IPS-15b (cell line): ENCODE data around the gene DEFB127.
"Not testable (repeated sequence)": the region's sequence is repeated elsewhere in the genome, so short reads cannot be mapped to it uniquely, and the experiment has no call there.

Experiments
- H3K27me3 ChIP-seq: one replicate; pipeline ENCODE4 v1.6.1; 2013; ENCODE audit warnings: low read length; ENCODE audit not compliant: control insufficient read depth, insufficient read depth
- H3K36me3 ChIP-seq: one replicate; pipeline ENCODE4 v1.6.1; 2013; ENCODE audit warnings: low read length; ENCODE audit not compliant: control insufficient read depth, insufficient read depth
- H3K4me1 ChIP-seq: one replicate; pipeline ENCODE4 v1.6.1; 2013; ENCODE audit warnings: mild to moderate bottlenecking, low read length; ENCODE audit not compliant: control insufficient read depth, insufficient read depth
- H3K4me3 ChIP-seq: one replicate; pipeline ENCODE4 v1.5.1; 2013; ENCODE audit warnings: low read depth, low read length
- H3K9ac ChIP-seq: one replicate; pipeline ENCODE4 v1.6.1; 2013; ENCODE audit warnings: low read depth, mild to moderate bottlenecking, low read length
- H3K9me3 ChIP-seq: one replicate; pipeline ENCODE4 v1.6.1; 2013; ENCODE audit warnings: mild to moderate bottlenecking, low read length; ENCODE audit not compliant: control insufficient read depth, insufficient read depth

The DEFB127 gene

GRCh38 chr20:157154-157553, at the start of gene DEFB127:
Gene DEFB127 (plus strand): TSS chr20:157454. CDS start chr20:157545, 91 bp downstream.
- H3K9me3 ChIP-seq = no peaks in the 10 kb centered on the region
- no peak within 1 kb of the TSS for H3K9ac ChIP-seq
- H3K4me3 ChIP-seq = no peak within 1 kb of the TSS
- no peaks in the 10 kb centered on the region for H3K4me1 ChIP-seq
- H3K27me3 ChIP-seq = peaks cover 2% of the 10 kb centered on the region
- no peaks in the 10 kb centered on the region for H3K36me3 ChIP-seq

DNA sequence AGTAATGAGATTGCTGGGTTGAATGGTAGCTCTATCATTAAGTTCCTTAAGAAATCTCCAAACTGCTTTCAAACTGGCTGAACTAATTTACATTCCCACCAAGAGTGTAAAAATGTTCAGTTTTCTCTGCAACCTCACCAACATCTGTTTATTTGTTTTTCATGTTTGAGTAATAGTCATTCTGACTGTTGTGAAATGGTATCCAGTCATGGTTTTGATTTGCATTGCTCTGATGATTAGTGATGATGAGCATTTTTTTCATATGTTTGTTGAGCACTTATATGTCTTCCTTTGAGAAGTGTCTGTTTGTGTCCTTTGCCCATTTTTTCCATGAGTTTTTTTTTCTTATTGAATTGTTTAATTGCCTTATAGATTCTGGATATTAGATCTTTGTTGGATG, 44.9 kb upstream of the DEFB127 start:
- peaks cover 5% of the 10 kb centered on the region for H3K9me3 ChIP-seq
- no peaks in the 10 kb centered on the region for H3K4me1 ChIP-seq
- no peaks in the 10 kb centered on the region for H3K36me3 ChIP-seq
- no peaks in the 10 kb centered on the region for H3K27me3 ChIP-seq
- no peak overlapping the region for H3K9ac ChIP-seq
- H3K4me3 ChIP-seq = no peak overlapping the region

- H3K27me3 ChIP-seq = no peaks in the 10 kb centered on the region
- no peak overlapping the region for H3K9ac ChIP-seq
- H3K9me3 ChIP-seq = peaks cover 5% of the 10 kb centered on the region
- H3K4me3 ChIP-seq = no peak overlapping the region
- no peaks in the 10 kb centered on the region for H3K4me1 ChIP-seq
- H3K36me3 ChIP-seq = no peaks in the 10 kb centered on the region
Observed at GRCh38 chr20:117518-117917, 39.7 kb upstream of the DEFB127 start.

GRCh38 chr20:129786-130323, 27.4 kb upstream of the DEFB127 start:
- H3K9ac ChIP-seq = not testable (repeated sequence)

GRCh38 chr20:137668-138490, 19.4 kb upstream of the DEFB127 start:
- H3K4me3 ChIP-seq = no peak overlapping the region
- no peak overlapping the region for H3K9ac ChIP-seq

More at GRCh38 chr20:129786-130323, 27.4 kb upstream of the DEFB127 start:
- H3K4me1 ChIP-seq, H3K36me3 ChIP-seq, H3K4me3 ChIP-seq, H3K9me3 ChIP-seq, H3K27me3 ChIP-seq: not testable (repeated sequence)

GRCh38 chr20:142290-142689, 15.0 kb upstream of the DEFB127 start, which contains the start of gene DEFB126:
Gene DEFB126 (plus strand): TSS chr20:142590. CDS start chr20:142629, 39 bp downstream.
- H3K4me1 ChIP-seq = no peaks in the 10 kb centered on the region
- H3K27me3 ChIP-seq = peaks cover 2% of the 10 kb centered on the region
- no peak within 1 kb of the TSS for H3K9ac ChIP-seq
- peaks cover 3% of the 10 kb centered on the region for H3K9me3 ChIP-seq
- no peak within 1 kb of the TSS for H3K4me3 ChIP-seq
- H3K36me3 ChIP-seq = no peaks in the 10 kb centered on the region

More at GRCh38 chr20:137668-138490, 19.4 kb upstream of the DEFB127 start:
- Histone ChIP-seq H3K4me1 (no peaks in the 10 kb centered on the region), H3K27me3 (no peaks in the 10 kb centered on the region), H3K9me3 (peaks cover 4% of the 10 kb centered on the region), H3K36me3 (no peaks in the 10 kb centered on the region)

DNA sequence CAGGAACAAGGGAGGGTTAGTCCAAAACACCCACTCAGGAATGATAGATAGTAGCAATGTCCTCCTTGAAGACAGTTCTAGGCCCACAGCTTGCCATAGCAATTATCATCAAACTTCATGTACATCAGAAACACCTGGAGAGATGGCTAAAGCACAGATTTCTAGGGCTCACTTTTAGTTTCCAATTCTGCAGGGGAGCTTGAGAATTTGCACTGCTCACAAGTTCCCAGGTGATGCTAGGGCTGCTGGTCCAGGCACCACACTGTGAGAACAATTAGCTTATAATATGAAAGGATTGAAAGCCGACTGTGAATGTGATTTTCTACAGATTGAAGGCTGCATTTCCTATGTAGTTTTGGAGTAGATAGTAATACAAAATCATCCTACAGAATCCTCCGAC, 11.4 kb upstream of the DEFB127 start:
- Histone ChIP-seq H3K4me3 (no peak overlapping the region), H3K27me3 (peaks cover 5% of the 10 kb centered on the region), H3K9ac (no peak overlapping the region), H3K9me3 (no peaks in the 10 kb centered on the region), H3K4me1 (no peaks in the 10 kb centered on the region), H3K36me3 (no peaks in the 10 kb centered on the region)

GRCh38 chr20:152131-152530, 5.1 kb upstream of the DEFB127 start:
- H3K9me3 ChIP-seq = no peaks in the 10 kb centered on the region
- H3K9ac ChIP-seq = no peak overlapping the region
- peaks cover 5% of the 10 kb centered on the region for H3K27me3 ChIP-seq
- no peaks in the 10 kb centered on the region for H3K4me1 ChIP-seq
- H3K36me3 ChIP-seq = no peaks in the 10 kb centered on the region
- no peak overlapping the region for H3K4me3 ChIP-seq

DNA sequence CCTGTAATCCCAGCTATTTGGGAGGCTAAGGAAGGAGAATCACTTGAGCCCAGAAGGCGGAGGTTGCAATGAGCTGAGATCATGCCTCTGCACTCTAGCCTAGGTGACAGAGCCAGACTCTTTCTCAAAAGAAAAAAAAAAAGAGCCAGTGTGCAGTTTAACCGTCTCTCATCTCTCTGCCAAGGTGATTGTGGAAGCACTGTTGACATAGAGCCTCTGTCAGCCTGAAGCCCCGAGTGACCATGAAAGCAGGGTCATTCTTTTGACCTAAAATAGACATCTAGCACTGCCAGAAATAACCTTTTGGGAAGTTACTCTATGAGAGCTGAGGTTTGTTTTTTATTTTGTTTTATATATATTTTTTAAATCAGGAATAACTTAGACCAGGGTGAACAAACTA, 7.4 kb downstream of the DEFB127 start:
- Histone ChIP-seq H3K9me3 (no peaks in the 10 kb centered on the region), H3K9ac (no peak overlapping the region), H3K4me3 (no peak overlapping the region), H3K27me3 (no peaks in the 10 kb centered on the region), H3K4me1 (no peaks in the 10 kb centered on the region), H3K36me3 (no peaks in the 10 kb centered on the region)

- Histone ChIP-seq H3K27me3 (no peaks in the 10 kb centered on the region), H3K9me3 (no peaks in the 10 kb centered on the region), H3K36me3 (no peaks in the 10 kb centered on the region), H3K9ac (no peak overlapping the region), H3K4me3 (no peak overlapping the region), H3K4me1 (no peaks in the 10 kb centered on the region)
Observed at GRCh38 chr20:168876-169275, 11.6 kb downstream of the DEFB127 start.

- H3K4me1 ChIP-seq = no peaks in the 10 kb centered on the region
- H3K9ac ChIP-seq = no peak overlapping the region
- no peaks in the 10 kb centered on the region for H3K36me3 ChIP-seq
- no peaks in the 10 kb centered on the region for H3K27me3 ChIP-seq
- no peak overlapping the region for H3K4me3 ChIP-seq
- no peaks in the 10 kb centered on the region for H3K9me3 ChIP-seq
Observed at GRCh38 chr20:184288-184687, 27.0 kb downstream of the DEFB127 start.

GRCh38 chr20:187733-188132, 30.5 kb downstream of the DEFB127 start:
- no peaks in the 10 kb centered on the region for H3K36me3 ChIP-seq
- H3K4me1 ChIP-seq = no peaks in the 10 kb centered on the region
- H3K4me3 ChIP-seq = no peak overlapping the region
- H3K9ac ChIP-seq = no peak overlapping the region
- no peaks in the 10 kb centered on the region for H3K27me3 ChIP-seq
- no peaks in the 10 kb centered on the region for H3K9me3 ChIP-seq
